Tibial nerve (tissue), 4 donors: ENCODE measurements around the gene MICAL2. TPM values are rescaled to one million over a fixed set of nuclear protein-coding genes. Genes with fewer than 3 reads are reported as not detected.

Source experiments
- DNase-seq, 2 donors: peaks; one replicate each; pipeline ENCODE4 v3.0.0-alpha.2; 2019; ENCODE audit warnings: low spot score in 2 of 2
- H3K27ac ChIP-seq, 4 donors: fragments of 200-600 bp; sonication (generic) in 3 of 4; one replicate each; pipeline ENCODE4 v1.5.1; 2017 to 2019; ENCODE audit warnings: mild to moderate bottlenecking in 1 of 4
- H3K27me3 ChIP-seq, 2 donors: fragments of 200-600 bp; sonication (generic) in 1 of 2; one replicate each; pipeline versions ENCODE4 v1.5.1 to v1.6.0; 2017 to 2019
- H3K36me3 ChIP-seq, 3 donors: fragments of 200-600 bp; sonication (generic); one replicate each; pipeline ENCODE4 v1.5.1; 2018 to 2019
- H3K4me1 ChIP-seq, 4 donors: fragments of 200-600 bp; sonication (generic) in 3 of 4; one replicate each; pipeline ENCODE4 v1.5.1; 2017 to 2019
- H3K4me3 ChIP-seq, 4 donors: fragments of 200-600 bp; sonication (generic) in 3 of 4; one replicate each; pipeline ENCODE4 v1.5.1; 2017 to 2019; ENCODE audit warnings: mild to moderate bottlenecking in 1 of 4, moderate library complexity in 1 of 4
- H3K9me3 ChIP-seq, 4 donors: fragments of 200-600 bp; sonication (generic) in 3 of 4; one replicate each; pipeline ENCODE4 v1.5.1; 2017 to 2019
- CTCF ChIP-seq, 5 experiments: fragments of 200-600 bp in 3 of 5; fragments of 450-650 bp in 2 of 5; sonication (generic) in 3 of 5; IDR thresholded peaks; one replicate each; pipeline ENCODE4 v1.5.1; 2016 to 2019; ENCODE audit warnings: antibody characterized with exemption in 5 of 5, mild to moderate bottlenecking in 3 of 5, moderate library complexity in 2 of 5
- EP300 ChIP-seq, 2 donors: sonication (generic); formaldehyde crosslinking; IDR thresholded peaks; one replicate each; pipeline ENCODE4 v1.6.1; 2017; ENCODE audit warnings: antibody characterized with exemption in 2 of 2, mild to moderate bottlenecking in 1 of 2
- POLR2A ChIP-seq, 2 donors: fragments of 450-650 bp; IDR thresholded peaks; one replicate each; pipeline ENCODE4 v1.6.1; 2017; ENCODE audit warnings: antibody characterized with exemption in 2 of 2, mild to moderate bottlenecking in 2 of 2, moderate library complexity in 2 of 2
- WGBS, 2 donors: methylation state at CpG; one replicate each; pipeline ENCODE4 v1.1.5; 2018; 5-methylcytosine and 5-hydroxymethylcytosine counted together
- total RNA-seq, 4 donors: library from RNA; depleted of rRNA; stranded (reverse); fragments of >200 nt; gene quantifications; one replicate each; pipeline ENCODE4 v1.1.0, GENCODE V29; 2016

Gene MICAL2
- total RNA-seq, 4 donors from 2014 or later, result 87.0 to 136 (median 101) TPM

DNA sequence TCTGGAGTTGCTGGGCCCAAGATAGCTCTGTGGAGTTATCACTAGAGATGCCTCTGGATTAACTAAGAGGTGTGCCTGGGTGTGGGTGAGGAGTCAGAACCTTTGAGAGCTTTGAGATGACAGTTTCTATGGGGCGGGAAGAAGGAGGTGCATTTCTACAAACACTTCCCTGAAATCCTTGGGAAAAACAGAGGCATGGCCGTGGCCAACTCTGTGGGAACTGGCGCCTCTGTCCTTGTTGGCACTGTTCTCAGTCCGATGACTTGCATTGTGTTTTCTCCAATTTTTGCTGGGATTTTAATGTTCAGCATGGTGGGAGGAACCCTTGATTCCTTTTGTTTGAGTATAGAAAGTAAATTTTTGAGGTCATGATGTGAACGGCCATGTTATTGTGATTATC, 151.2 kb downstream of the MICAL2 start:
- no peaks in the 10 kb centered on the region for H3K27me3 ChIP-seq
- WGBS, 2 donors, result 81 to 93% methylated on average over 5 of the region's 5 CpGs

DNA sequence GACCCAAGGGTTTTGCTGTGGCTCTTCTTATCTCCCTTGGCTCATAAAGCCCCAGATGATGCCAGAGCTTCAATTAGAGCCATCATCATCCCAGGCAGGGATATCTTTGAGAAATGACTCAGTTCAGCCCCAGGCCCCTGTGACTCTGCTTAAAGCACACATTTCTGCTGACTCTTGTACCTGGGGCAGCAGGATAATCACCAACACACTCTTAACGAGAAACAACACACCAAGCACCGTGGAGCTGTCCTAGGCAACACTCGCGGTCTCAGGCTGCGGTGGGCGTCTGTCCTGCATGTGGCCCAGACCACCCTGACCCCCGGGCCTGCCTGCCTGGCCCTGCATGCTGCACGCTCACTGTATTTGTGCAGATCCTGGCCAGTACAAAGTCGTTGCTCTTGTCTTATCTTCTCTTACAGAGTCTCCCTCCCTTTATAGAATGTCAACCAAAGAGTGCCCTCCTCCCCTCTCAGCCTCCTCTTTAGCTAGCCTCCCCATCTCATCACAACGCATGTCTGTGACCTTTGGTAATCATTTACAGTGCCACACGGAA, 152.8 kb downstream of the MICAL2 start:
- no peak for DNase-seq

More for the DNA sequence above, 151.2 kb downstream of the MICAL2 start:
- DNase-seq, result no peak
- no peak for TF ChIP-seq POLR2A (IDR thresholded peaks at IDR 0.05)
- no peak for TF ChIP-seq CTCF (IDR thresholded peaks at IDR 0.05)
- no peak for TF ChIP-seq EP300 (IDR thresholded peaks at IDR 0.05)
- Histone ChIP-seq H3K4me1 (peaks cover 0 to 3% (median 0%) of the 10 kb centered on the region in 4 donors), H3K27ac (no peak overlapping the region), H3K4me3 (no peak overlapping the region), H3K9me3 (no peaks in the 10 kb centered on the region), H3K36me3 (peaks cover 0 to 63% (median 0%) of the 10 kb centered on the region in 3 donors)

DNA sequence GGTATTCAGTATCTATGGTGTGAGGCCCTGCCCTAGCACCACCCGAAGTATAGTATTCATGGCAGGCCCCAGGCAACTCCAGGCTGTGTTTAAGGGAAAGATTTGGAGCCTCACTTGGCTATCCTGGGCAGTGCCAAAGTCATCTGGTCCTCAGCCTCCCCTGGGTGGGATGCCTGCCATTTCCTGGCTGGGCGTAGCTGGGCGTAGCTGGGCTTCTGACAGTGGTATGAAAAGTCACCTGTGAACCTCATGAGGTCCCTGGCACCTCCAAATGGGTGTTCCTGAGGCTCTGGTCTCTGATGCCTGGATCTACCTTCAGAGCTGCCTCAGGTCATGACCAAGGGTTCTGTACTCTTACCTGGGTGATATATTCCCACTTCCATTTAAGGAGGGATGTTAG, 154.0 kb downstream of the MICAL2 start:
- Histone ChIP-seq H3K27me3 (no peaks in the 10 kb centered on the region), H3K27ac (no peak overlapping the region), H3K36me3 (peaks cover 0 to 41% (median 0%) of the 10 kb centered on the region in 3 donors), H3K4me3 (no peak overlapping the region), H3K9me3 (no peaks in the 10 kb centered on the region), H3K4me1 (peaks cover 0 to 11% (median 0%) of the 10 kb centered on the region in 4 donors)
- TF ChIP-seq CTCF (IDR thresholded peaks at IDR 0.05) (no peak), EP300 (IDR thresholded peaks at IDR 0.05) (no peak), POLR2A (IDR thresholded peaks at IDR 0.05) (no peak)
- WGBS, 2 donors, result 29 to 87% methylated on average over 1 to 3 of the region's 3 CpGs
- DNase-seq, result no peak

More for the DNA sequence above, 152.8 kb downstream of the MICAL2 start:
- Histone ChIP-seq H3K4me3 (no peak overlapping the region), H3K27me3 (no peaks in the 10 kb centered on the region), H3K27ac (no peak overlapping the region), H3K4me1 (peaks cover 0 to 5% (median 0%) of the 10 kb centered on the region in 4 donors), H3K9me3 (no peaks in the 10 kb centered on the region), H3K36me3 (peaks cover 0 to 51% (median 0%) of the 10 kb centered on the region in 3 donors)
- WGBS, 2 donors, result 69 to 74% methylated on average over 10 to 11 of the region's 11 CpGs
- TF ChIP-seq EP300 (IDR thresholded peaks at IDR 0.05), result no peak
- no peak for TF ChIP-seq POLR2A (IDR thresholded peaks at IDR 0.05)
- TF ChIP-seq CTCF (IDR thresholded peaks at IDR 0.05), result no peak

DNA sequence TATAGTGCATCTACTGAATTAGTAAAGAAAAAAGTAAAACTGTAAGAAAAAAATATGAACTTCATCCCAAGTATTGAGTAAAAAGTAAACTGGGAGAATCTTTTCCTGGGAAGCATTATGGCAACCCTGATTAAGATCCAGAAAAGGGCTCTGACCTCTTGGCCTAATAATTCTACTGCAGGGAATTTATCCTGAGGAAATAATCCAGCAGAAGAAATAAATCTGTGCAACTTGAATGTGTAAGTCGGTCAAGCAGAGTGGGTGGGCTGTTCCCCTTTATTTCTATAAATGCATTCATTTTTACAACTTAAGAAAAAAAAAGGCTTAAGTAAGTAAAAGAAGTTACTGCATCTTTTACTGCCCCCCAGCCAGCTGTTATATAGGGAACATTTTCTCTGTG, 155.7 kb downstream of the MICAL2 start:
- Histone ChIP-seq H3K36me3 (peaks cover 0 to 24% (median 0%) of the 10 kb centered on the region in 3 donors), H3K4me3 (no peak overlapping the region), H3K27ac (no peak overlapping the region), H3K4me1 (peaks cover 0 to 12% (median 0%) of the 10 kb centered on the region in 4 donors), H3K9me3 (no peaks in the 10 kb centered on the region), H3K27me3 (no peaks in the 10 kb centered on the region)
- no peak for DNase-seq
- WGBS, 2 donors, result 26 to 32% methylated on average over 1 of the region's 1 CpG
- TF ChIP-seq EP300 (IDR thresholded peaks at IDR 0.05), result no peak
- TF ChIP-seq CTCF (IDR thresholded peaks at IDR 0.05), result no peak
- no peak for TF ChIP-seq POLR2A (IDR thresholded peaks at IDR 0.05)

- H3K9me3 ChIP-seq, result no peaks in the 10 kb centered on the region
- WGBS, 2 donors, result 90 to 96% methylated on average over 10 of the region's 10 CpGs
- DNase-seq, result no peak
- H3K27ac ChIP-seq, result no peak overlapping the region
- H3K36me3 ChIP-seq, result peaks cover 0 to 16% (median 0%) of the 10 kb centered on the region in 3 donors
- H3K4me3 ChIP-seq, result no peak overlapping the region
- TF ChIP-seq CTCF (IDR thresholded peaks at IDR 0.05), result no peak
- no peak for TF ChIP-seq EP300 (IDR thresholded peaks at IDR 0.05)
- no peak for TF ChIP-seq POLR2A (IDR thresholded peaks at IDR 0.05)
- H3K4me1 ChIP-seq, result peaks cover 0 to 12% (median 0%) of the 10 kb centered on the region in 4 donors
- H3K27me3 ChIP-seq, result no peaks in the 10 kb centered on the region
Observed at GRCh38 chr11:12266943-12267342, 156.6 kb downstream of the MICAL2 start.
